Measurements from ENCODE around the gene ERI3. TPM values are rescaled to one million over a fixed set of nuclear protein-coding genes. Genes with fewer than 3 reads are reported as not detected.

Gene ERI3
- total RNA-seq, 1 experiment from 2014 or later: 83.3 TPM

DNA sequence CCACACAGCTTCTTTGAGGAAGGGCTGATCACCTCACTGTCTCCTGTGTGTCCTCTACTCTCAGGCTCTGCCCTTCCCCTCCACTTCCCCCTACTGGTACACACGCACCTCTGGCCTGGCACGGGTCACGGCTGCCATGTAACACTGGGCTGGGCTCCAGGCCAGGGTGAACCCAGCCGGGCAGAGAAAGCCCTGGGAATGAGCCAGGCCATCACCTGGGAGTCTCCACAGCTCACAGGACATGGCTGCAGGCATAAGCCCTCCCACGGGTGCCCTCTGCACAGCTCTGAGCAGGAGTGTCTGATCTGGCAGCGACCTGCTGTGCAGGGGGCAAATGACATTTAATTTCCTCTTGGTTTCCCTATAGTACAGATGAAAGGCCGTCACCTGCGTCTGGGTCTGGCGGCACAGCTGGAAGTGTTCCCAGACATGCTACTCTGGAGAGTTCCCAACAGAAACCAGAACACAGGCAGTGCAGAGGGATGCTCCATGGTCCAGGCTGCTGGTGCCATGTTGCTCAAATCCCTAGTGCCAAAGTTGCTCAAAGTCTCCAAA is 61.2 kb downstream of the ERI3 start:
- Histone ChIP-seq H3K27me3 (ENCODE audit: control insufficient read depth, insufficient read depth, low read length) (no peaks in the 10 kb centered on the region), H3K4me1 (ENCODE audit: control insufficient read depth, insufficient read depth, low read length) (no peaks in the 10 kb centered on the region), H3K36me3 (ENCODE audit: control insufficient read depth, insufficient read depth, low read length) (peaks cover 3% of the 10 kb centered on the region), H3K4me3 (ENCODE audit: low read depth in 2 of 2, low read length in 2 of 2) (no peak overlapping the region), H3K9me3 (ENCODE audit: control insufficient read depth, insufficient read depth, low read depth, low read length) (no peaks in the 10 kb centered on the region), H3K27ac (ENCODE audit: low read length) (no peak overlapping the region)
- no peak for TF ChIP-seq SIN3A (IDR thresholded peaks at IDR 0.05; ENCODE audit: borderline replicate concordance, insufficient read depth, low read depth, low read length)
- TF ChIP-seq POLR2AphosphoS5 (IDR thresholded peaks at IDR 0.05; ENCODE audit: low read depth, low read length): no peak
- TF ChIP-seq, protein P1, sequence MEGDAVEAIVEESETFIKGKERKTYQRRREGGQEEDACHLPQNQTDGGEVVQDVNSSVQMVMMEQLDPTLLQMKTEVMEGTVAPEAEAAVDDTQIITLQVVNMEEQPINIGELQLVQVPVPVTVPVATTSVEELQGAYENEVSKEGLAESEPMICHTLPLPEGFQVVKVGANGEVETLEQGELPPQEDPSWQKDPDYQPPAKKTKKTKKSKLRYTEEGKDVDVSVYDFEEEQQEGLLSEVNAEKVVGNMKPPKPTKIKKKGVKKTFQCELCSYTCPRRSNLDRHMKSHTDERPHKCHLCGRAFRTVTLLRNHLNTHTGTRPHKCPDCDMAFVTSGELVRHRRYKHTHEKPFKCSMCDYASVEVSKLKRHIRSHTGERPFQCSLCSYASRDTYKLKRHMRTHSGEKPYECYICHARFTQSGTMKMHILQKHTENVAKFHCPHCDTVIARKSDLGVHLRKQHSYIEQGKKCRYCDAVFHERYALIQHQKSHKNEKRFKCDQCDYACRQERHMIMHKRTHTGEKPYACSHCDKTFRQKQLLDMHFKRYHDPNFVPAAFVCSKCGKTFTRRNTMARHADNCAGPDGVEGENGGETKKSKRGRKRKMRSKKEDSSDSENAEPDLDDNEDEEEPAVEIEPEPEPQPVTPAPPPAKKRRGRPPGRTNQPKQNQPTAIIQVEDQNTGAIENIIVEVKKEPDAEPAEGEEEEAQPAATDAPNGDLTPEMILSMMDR (IDR thresholded peaks at IDR 0.05): no peak
- TF ChIP-seq, protein P2, sequence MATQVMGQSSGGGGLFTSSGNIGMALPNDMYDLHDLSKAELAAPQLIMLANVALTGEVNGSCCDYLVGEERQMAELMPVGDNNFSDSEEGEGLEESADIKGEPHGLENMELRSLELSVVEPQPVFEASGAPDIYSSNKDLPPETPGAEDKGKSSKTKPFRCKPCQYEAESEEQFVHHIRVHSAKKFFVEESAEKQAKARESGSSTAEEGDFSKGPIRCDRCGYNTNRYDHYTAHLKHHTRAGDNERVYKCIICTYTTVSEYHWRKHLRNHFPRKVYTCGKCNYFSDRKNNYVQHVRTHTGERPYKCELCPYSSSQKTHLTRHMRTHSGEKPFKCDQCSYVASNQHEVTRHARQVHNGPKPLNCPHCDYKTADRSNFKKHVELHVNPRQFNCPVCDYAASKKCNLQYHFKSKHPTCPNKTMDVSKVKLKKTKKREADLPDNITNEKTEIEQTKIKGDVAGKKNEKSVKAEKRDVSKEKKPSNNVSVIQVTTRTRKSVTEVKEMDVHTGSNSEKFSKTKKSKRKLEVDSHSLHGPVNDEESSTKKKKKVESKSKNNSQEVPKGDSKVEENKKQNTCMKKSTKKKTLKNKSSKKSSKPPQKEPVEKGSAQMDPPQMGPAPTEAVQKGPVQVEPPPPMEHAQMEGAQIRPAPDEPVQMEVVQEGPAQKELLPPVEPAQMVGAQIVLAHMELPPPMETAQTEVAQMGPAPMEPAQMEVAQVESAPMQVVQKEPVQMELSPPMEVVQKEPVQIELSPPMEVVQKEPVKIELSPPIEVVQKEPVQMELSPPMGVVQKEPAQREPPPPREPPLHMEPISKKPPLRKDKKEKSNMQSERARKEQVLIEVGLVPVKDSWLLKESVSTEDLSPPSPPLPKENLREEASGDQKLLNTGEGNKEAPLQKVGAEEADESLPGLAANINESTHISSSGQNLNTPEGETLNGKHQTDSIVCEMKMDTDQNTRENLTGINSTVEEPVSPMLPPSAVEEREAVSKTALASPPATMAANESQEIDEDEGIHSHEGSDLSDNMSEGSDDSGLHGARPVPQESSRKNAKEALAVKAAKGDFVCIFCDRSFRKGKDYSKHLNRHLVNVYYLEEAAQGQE (IDR thresholded peaks at IDR 0.05; ENCODE audit: insufficient read depth in 1 of 2, low read depth in 2 of 2, low read length in 1 of 2): no peak
- TF ChIP-seq TCF7L2 (IDR thresholded peaks at IDR 0.05; ENCODE audit: low read depth, low read length): no peak
- BruUV-seq (replicated peaks): no TSS peak
- ChIA-PET CTCF (interaction anchor here (0.6 kb wide), 1 partner anchor 92 kb away, joined by 3 read pairs; no protein-coding TSS in a partner anchor), POLR2A (no interaction called here)
- DNase-seq (ENCODE audit: low read depth, low spot score): no peak
- in situ Hi-C loops (cut with HindIII; ENCODE audit: low pct_unique_long_range_greater_than_20kb, low sequenced_read_pairs) (no loop called here), intact Hi-C loops (cut with micrococcal nuclease; ENCODE audit: unreplicated experiment) (no loop called here)
- no peak for ATAC-seq

DNA sequence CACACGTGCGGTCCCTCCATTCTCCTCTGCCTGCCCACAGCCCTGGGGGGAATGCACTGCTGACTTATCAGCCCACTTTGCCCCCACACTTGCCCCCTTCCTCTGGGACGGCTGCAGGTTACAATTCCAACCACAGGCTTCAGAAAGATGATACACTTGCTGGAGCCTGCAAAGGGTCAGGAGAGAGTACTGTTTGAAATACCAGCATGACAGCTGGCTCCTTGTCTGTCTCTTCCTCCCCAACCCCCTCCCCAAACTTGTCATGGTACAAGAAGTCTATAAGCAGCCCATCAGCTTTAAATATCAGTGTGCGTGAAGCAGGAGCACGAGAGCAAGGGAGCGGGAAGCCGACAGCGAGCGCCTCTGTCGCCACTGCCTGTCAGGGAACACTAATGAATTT is 62.4 kb downstream of the ERI3 start:
- no peak for ATAC-seq
- in situ Hi-C loops (cut with HindIII; ENCODE audit: low pct_unique_long_range_greater_than_20kb, low sequenced_read_pairs): no loop called here
- no TSS peak for BruUV-seq (replicated peaks)

More for the DNA sequence above, 62.4 kb downstream of the ERI3 start:
- TF ChIP-seq, protein P2 (IDR thresholded peaks at IDR 0.05; ENCODE audit: insufficient read depth in 1 of 2, low read depth in 2 of 2, low read length in 1 of 2): no peak
- no peak for TF ChIP-seq TCF7L2 (IDR thresholded peaks at IDR 0.05; ENCODE audit: low read depth, low read length)
- TF ChIP-seq, protein P1 (IDR thresholded peaks at IDR 0.05): no peak
- no peak for TF ChIP-seq POLR2AphosphoS5 (IDR thresholded peaks at IDR 0.05; ENCODE audit: low read depth, low read length)
- no peak for TF ChIP-seq SIN3A (IDR thresholded peaks at IDR 0.05; ENCODE audit: borderline replicate concordance, insufficient read depth, low read depth, low read length)
- intact Hi-C loops (cut with micrococcal nuclease; ENCODE audit: unreplicated experiment): no loop called here
- no peaks in the 10 kb centered on the region for H3K4me1 ChIP-seq (ENCODE audit: control insufficient read depth, insufficient read depth, low read length)
- H3K36me3 ChIP-seq (ENCODE audit: control insufficient read depth, insufficient read depth, low read length): peaks cover under 1% of the 10 kb centered on the region
- no peak overlapping the region for H3K27ac ChIP-seq (ENCODE audit: low read length)
- H3K27me3 ChIP-seq (ENCODE audit: control insufficient read depth, insufficient read depth, low read length): no peaks in the 10 kb centered on the region
- no peak overlapping the region for H3K4me3 ChIP-seq (ENCODE audit: low read depth in 2 of 2, low read length in 2 of 2)
- H3K9me3 ChIP-seq (ENCODE audit: control insufficient read depth, insufficient read depth, low read depth, low read length): no peaks in the 10 kb centered on the region
- DNase-seq (ENCODE audit: low read depth, low spot score): no peak
- ChIA-PET POLR2A (no interaction called here), CTCF (no interaction called here)
